ENCODE data around the gene PYGO2.
A peak's percentile ranks its signal among the peaks of the same experiment; 100 is the strongest.
"Not testable (repeated sequence)": the region's sequence is repeated elsewhere in the genome, so short reads cannot be mapped to it uniquely, and the experiment has no call there.

Gene PYGO2

DNA sequence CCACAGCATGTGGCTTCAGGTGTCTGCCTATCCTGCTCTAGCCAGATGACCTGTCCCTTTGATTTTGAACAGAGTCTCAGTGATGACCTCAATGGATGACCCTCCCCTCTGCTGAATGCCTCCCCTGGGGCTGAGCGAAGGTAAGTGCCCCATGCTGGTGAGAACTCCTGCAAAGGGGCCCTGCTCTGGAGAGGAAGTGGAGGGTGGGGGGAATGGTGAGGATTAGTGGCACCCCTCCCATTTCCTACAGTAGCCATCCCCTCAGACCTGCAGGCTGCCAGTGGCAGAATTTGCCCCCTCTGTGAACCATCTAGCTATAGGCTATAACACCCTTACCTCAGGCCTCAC lies 21.4 kb downstream of the PYGO2 start:
- no peak for DNase-seq

DNA sequence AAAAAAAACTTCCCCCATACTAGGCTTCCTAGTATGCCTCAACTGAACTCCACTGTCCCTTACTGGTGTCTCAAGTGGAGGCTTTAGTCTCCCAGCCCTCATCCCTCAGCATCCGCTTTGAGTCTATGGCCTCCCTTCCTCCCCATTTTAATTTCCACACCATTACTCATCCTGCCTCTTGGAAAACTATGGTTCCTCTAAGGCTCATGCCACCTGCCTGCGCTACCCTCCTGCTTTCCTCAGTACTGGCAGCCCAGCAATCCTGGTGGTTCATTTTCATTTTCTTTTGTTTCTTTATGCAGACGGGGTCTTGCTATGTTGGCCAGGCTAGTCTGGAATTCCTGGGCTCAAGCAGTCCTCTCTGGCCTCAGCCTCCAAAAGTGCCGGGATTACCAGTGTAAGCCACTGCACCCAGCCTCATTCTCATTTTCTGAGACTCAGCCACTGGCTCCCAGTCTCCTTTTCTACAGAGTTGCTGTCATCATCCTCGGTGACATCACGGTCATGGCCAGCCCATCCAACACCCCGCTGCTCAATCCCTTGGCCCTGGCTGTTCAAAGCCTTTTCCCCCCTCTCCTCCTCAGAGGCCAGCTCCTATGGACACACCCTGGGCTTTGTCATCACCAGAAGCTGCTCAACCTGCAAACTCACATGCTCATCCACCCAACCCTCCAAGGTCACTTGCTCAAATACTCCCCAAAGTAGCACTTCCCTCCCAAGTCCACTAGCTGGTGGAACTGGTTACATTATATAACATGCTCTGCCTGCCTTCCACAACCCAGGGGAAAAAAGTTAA lies 22.8 kb downstream of the PYGO2 start:
- DNase-seq: no peak

DNA sequence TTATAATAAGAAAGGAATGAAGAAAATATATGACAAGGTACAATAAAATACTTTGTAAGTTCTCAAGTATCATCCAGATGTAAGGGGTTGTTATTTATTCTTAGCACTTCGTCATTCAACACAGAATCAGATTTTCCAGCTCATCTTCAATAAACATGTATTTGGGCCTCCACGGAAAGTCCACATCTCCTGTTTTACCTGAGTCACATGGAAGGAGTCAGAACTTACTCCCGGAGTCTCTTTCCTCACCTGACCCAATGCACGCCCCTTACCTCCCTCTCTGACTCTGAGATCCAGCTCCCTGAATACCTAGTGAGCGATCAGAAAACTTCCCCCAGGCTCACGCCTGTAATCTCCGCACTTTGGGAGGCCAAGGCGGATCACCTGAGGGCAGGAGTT lies 23.6 kb downstream of the PYGO2 start:
- DNase-seq: no peak

DNA sequence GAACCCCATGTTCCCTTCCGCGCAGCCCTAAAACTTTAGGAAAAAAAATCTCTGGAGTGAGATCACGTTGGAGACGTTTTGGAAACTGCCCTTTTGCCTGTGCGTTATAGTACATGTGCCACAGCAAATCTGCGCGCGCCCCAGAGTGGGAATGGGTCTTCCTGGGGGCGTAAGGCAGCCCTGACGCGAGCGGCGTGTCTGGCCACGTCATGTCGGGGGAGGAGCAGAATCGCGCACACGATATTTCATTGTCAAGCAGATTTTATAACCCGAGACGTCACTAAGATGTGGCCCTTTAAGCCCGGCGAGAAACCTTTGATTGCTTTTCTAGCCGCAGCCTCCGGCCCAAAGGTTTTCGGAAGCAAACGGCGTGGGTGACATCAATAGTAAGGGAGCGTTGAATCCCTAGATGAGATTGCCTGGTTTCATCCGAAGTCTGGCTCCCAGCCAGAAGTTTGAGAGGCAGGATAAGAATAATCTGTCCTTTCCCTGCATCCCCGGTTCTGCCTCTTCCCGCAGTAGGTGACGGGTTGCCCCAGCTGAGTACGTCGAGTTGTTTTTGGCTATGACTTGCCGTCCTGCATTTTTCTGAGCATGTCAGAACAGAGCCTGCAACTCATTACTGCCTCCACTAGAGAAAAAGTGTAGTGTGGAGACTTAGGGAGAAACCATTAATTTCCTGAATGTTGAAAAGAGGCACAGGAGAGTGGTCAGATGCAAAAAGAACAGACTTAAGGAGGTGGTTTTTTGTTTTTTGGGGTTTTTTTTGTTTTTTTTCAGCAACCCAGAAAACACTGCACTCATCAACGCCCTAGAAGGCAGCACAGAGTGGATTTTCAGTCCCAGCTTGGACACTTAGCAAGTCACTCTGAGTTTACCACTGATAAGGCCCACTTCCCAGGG lies 24.2 kb downstream of the PYGO2 start:
- DNase-seq: peak; percentile 92 to 93

- DNase-seq: peak; percentile 96
Measured at GRCh38 chr1:154936555-154937084, 25.0 kb downstream of the PYGO2 start, which contains the start of gene PMVK. Gene PMVK, minus strand, starts transcription at chr1:154936719. Its CDS starts 34 bp downstream, at chr1:154936685.

DNA sequence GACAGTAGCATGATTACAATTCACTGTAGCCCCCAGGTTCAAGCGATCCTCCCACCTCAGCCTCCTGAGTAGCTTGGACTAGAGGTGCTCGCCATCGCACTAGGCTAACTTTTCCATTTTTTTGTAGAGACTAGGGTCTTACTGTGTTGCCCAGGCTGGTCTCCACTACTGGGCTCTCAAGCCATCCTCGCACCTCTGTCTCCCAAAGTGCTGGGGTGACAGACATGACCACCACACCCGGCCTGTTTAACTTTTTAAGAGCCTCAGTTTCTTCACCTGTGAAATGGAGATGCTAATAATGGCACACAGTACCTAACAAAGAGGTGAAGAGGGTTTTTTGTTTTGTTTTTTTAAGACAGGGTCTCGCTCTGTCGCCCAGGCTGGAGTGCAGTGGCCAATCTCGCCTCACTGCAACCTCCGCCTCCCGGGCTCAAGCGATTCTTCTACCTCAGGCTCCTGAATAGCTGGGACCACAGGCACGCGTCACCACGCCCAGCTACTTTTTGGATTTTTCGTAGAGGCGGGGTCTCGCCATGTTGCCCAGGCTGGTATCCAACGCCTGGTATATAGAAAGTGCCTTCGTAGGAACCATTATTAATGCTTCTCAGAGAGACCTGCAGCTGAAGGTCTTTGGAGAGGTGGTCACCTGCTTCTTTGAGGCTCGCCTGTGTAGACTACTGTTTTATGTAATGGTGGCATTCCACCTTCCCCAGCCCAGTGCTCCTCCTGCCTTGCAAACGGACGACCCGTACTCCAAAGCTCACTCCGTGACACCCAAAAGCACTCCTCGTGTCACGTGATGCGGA lies 25.6 kb downstream of the PYGO2 start:
- DNase-seq: no peak

DNA sequence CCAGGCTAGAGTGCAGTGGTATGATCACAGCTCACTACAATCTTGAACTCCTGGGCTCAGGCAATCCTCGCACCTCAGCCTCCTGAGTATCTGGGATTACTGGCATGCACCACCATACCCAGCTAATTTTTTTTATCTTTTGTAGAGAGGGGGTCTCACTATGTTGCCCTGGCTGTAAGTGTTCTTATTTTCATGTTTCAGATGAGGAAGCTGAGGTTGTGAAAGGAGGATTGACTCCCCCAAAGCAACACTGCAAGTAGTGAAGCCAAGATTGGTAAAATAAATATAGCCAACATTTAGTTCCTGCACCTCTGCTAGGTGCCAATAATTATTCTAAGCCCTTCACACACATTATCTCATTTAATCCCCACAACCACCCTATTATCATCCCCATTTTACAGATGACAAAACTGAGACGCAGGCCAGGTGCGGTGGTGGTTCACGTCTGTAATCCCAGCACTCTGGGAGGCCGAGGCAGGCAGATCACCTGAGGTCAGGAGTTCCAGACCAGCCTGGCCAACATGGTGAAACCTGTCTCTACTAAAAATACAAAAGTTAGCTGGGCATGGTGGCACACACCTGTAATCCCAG lies 27.1 kb downstream of the PYGO2 start:
- DNase-seq: no peak

- DNase-seq: no peak
Measured at GRCh38 chr1:154931940-154932487, 29.6 kb downstream of the PYGO2 start.

GRCh38 chr1:154926201-154926600 lies 35.4 kb downstream of the PYGO2 start:
- DNase-seq: no peak

- no peak for DNase-seq
Measured at GRCh38 chr1:154925335-154926170, 36.0 kb downstream of the PYGO2 start.

DNA sequence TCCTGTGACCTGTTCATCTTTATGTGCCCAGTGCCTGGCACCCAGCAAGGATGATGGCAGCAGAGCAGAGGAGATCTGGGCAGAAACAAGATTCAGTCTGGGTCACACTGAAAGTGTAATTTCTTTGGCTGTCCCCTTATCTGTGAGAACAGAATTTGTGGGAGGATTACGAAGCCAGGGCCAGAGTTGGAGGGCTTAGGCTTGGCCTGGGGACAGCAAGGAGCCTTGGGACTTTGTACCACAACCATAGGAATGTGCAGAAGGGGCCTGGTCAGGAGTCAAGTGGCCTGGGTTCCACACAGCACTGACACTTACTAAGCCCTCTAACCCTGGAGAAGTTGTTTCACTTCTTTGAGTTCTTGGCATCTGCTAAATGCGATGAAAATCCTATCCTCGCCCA lies 37.9 kb downstream of the PYGO2 start:
- no peak for DNase-seq

GRCh38 chr1:154913273-154913672 lies 48.3 kb downstream of the PYGO2 start:
- no peak for DNase-seq

- no peak for DNase-seq
Measured at GRCh38 chr1:154912755-154913154, 48.8 kb downstream of the PYGO2 start.

DNA sequence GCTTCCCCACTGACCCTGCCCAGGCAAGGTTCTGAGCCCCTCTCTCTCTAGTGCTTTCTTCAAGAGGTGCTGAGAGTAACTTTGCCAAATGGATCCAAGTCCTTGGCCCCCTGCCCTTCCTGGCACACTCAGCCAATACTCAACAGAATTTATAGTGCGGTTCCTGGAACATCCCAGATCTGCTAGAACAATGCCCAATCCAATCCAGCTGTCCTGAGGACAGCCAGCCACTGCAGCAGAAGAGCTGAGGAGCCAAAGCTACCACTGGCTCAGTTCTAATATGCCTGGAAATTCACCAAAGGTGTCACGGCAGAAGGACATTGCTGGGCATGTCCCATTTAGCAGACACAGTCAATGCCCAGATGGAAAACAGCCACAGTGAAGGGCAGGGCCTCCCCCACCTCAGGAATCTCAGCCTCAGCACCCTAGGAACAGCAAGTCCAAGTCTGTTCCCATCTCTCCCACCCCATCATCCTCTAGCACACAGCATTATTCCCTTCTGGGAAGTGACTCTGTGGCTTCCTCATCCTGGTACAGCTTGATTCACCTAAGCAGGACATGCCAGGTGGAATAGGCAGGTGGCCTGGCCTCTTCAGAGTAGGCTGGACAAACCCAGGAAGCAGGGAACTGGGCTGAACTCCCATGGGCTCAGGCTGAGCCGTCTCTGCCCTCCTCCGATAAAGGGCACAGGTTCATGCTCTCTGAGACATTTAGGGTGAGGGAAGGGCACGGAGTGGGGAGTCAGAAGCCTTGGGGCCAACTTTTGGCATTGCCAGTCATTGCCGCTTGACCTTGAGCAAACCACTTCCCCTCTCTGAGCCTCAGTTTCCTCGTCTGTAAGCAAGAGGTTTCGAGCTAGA lies 49.7 kb downstream of the PYGO2 start:
- no peak for DNase-seq

DNA sequence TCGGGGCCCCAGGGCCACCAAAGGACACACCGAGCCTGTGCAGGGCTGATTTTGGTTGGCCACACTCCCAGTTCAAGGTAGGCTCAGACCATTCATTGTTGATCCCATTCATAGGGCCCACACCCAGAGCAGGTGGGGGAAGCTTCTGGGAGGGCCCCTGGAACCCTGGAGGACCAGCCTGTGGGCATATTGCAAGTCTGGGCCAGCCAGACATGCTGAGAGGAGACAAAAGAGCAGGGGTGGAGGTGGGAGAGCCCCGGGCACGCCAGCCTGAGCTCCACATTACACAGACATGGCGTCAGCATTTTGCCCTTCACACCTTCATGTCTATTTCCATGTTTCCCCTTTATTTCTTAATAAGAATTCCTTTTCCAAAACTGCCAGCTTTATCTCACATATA lies 50.7 kb downstream of the PYGO2 start:
- no peak for DNase-seq

GRCh38 chr1:154908937-154909336 lies 52.6 kb downstream of the PYGO2 start:
- DNase-seq: no peak

DNA sequence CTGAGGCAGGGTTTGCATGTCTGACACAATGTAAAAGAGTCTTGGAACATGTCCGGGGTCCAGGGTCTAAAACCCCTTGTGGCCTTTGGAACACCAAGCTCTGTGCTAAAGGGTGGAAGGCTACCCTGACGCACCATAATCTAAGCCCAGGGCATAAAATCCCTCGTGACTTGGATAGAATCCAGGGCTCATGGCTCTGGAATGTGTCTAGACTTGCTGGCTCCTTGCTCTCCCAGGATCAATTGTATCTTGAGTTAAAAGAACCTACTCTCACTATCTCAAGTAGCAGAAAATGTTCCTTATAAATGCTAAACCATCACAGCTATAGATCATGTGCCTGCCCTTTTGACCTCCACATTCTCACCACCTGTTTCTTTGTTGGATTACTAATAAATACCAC lies 53.5 kb downstream of the PYGO2 start:
- DNase-seq: not testable (repeated sequence)
